HS-5 (cell line): Measurements from ENCODE around the gene SPAG16.
A peak's percentile ranks its signal among the peaks of the same experiment; 100 is the strongest.
"Not testable (repeated sequence)": the region's sequence is repeated elsewhere in the genome, so short reads cannot be mapped to it uniquely, and the experiment has no call there.

ENCODE experiments used
- DNase-seq: peaks from one replicate; pipeline ENCODE4 v3.0.0-alpha.2; 2012; ENCODE audit warnings: low read depth

SPAG16 gene

DNA sequence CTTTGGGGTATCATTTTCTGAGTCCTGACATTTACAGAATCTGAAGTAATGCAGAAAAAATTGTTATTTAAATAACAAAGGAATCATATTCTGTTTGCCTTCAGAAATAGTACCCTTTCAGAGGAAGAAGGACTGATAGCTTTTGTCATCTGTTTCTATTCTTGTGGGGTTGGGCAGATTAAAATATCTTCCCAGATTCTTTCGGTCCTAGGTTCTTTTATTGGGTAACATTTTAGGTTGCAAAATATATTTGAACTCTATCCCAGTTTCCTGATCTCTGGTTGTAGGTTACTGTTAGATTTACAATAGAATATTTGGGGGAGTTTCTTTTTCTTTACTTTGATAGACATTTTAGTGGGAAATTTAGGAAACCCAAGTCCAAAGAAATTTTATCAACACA is 550.5 kb downstream of the SPAG16 start:
- peak; percentile 48 for DNase-seq

DNA sequence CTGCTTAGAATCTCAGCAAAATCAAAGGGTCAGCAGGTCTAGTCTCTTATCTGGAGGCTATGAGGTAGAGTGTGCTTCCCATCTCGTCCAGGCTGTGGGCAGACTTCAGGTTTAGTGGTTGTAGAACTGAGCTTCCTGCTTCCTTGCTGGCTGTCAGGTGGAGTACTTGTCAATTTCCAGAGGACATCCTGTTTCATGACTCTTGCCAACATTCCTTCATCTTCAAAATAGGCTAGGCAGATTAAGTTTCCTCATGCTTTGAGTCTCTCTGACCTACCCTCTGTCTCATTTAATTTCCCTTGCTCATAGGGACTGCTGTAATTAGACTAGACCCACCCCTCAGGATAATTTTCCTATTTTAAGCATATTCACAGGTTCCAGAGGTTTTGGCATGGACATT is 562.6 kb downstream of the SPAG16 start:
- no peak for DNase-seq

DNA sequence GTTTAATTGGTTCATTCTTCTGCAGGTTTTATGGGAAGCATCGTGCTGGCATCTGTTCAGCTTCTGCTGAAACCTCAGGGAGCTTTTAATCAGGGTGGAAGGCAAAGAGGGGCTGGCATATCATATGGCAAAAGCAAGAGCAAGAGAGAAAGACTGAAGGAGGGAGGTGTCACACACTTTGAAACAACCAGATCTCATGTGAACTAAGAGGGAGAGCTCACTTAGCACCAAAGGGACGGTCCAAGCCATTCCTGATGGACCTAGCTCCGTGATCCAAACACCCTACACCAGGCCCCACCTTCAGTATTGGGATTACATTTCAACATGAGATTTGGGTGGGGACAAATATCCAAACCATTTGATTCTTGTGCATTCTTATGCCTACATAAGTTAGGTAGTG is 563.1 kb downstream of the SPAG16 start:
- no peak for DNase-seq

DNA sequence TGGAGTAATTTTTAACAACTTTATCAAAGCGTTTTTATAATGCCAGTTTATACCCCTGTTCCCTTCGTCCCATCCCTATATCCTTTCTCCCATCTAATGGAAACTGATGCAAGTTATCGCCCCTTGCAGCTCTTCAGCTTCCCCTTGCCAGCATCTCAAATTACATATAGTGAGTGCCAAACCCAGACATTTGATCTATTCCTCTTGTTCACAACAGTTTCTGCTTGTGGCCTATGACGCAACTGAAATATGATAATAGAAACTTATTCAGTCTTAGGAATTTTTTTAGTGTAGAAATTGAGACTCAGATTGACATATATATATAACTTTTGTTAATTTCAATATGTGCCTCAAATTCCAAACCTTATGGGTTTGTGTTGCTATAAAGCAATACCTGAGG is 564.4 kb downstream of the SPAG16 start:
- DNase-seq, result no peak

DNA sequence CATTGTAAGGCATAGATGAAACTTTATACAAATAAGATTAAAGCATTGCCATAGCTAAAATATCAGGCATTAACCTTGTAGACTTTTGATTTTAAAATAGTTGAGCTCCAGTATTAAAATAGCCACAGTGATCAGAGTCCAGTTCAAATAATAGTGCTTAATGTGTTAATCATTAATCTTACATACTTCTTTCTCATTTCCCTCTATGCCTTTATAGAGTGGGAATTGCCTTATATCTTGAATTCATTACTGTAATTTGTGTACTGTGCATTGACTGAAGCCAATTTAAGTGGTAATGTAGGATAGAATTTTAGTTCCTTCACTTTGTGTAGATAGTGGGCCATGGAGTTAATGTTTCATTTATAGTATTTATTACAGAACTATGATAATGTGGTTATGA is 577.4 kb downstream of the SPAG16 start:
- no peak for DNase-seq

DNA sequence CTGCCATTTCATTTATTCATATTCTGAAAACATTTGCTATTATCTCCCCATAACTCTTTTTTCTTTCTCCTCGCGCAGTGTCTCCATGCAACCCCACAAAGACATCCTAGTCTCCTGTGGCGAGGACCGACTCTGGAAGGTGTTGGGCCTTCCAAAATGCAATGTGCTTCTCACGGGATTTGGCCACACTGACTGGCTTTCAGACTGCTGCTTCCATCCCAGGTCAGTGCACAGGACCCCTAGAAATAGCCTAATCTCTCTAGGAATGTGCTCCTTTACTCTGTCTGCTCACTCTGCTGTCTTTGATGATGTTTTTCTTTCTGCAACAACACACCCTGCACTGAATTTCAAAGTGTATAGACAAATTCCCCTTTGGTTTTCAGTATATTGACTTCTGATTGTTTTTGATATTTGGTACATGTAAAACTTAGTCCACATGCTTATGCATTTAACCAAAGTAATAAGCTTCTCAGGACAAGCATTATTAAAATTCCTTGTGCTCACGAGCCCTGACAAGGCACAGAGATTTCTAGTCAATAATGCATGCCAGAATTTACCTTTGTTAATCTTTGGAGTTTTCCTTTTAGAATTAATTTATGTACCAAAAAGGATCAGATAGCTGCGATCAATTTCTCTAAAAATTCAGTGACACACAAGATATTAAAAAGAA is 578.3 kb downstream of the SPAG16 start:
- no peak for DNase-seq

DNA sequence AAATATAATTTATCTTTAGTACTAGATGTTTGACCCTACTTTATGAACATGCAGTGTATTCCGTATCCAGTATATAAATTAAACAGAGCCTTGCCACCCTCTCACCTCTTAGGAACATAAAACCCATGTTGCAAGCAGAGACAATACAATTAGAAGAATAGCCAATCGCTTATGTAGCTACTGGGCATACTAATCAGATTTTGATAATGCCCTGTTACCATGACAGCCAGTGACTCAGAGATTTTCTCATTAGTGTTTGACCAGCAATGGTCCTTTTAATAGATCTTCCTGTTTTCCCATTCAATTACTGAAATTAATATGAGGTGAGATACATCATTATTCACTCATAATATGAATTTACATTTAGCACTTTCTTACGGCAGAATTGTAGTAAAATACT is 579.3 kb downstream of the SPAG16 start:
- DNase-seq, result no peak

DNA sequence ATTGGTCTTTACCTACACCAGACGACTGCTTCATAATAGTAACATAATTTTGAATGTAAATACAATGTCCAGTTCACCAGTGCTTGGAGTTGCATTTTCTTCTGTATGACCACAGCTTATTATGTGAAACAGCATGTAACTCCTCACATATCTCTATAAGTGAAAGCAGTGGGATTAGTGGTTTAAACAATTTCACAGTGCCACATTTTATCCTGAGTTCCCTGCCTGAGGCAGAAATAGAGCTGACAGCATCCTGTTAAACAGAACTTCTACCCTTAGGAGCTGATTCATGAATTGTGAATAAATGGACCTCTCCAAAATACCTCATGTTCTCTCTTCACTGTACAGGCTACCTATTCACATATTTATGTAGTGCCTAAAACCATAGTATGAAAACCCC is 584.3 kb downstream of the SPAG16 start:
- DNase-seq, result no peak

DNA sequence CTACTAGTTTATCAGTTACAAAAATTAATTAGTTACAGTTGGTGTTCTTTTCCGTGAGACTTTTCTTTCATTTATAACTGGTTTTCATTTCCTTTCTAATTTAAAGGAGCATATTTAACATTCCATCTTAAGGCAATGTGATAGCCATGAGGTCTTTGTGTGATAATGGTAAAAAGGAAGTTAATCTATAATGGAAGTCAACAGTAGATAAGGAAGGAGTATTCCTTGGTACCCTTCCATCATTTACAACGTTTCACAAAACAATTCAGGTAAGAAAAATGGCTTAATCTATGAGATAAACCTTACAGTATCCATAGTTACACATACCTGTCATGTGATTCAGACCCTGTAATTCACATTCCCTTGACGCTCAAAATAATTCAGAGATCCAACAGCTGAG is 601.2 kb downstream of the SPAG16 start:
- no peak for DNase-seq

DNA sequence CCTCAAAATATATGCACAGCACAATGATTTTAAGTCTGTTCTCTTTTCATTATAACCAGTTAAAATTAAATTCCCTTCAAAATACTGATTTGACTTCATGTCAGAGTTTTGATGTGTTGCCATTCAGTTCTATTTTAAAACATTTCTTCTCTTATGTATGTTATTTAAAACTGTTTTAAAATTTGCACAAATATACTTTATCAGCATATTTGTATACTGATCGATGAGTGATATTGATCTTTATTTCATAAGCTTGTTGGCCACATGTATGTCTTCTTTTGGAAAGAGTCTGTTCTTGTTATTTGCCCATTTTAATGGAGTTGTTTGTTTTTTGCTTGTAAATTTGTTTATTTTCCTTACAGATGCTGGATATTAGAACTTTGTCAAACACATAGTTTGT is 630.2 kb downstream of the SPAG16 start:
- DNase-seq, result no peak

DNA sequence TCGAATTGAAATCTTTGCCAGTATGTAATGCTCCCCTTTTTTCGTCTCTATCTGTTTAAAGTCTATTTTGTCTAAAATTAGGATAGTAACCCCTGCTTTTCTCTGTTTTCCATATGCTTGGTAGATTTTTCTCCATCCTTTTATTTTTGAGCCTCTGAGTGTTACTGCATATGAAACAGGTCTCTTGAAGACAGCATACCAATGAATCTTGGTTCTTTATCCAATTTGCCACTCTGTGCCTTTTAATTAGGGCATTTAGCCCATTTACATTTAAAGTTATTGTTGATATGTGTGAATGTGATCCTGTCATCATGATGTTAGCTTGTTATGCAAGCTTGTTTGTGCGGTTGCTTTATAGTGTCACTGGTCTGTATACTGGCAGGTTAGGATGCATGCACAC is 635.8 kb downstream of the SPAG16 start:
- no peak for DNase-seq

DNA sequence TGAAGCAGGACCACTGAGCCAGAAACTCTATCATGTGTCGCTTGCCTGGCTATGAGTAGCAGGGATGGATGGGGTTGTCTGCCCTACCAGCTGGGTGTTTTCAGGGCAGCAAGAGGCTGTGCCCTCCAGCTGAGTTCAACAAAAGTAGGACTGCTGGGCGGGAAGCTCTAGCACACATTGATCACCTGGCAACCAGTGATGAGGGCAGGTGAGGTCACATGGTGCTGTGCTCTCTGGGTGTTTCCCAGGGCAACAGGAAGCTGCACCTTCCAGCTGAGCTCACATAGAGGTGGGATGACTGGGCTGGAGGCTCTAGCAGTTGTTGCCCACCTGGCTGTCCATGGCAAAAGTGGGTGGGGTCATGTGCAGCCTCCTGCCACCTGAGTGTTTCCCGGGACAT is 639.3 kb downstream of the SPAG16 start:
- DNase-seq, result no peak

DNA sequence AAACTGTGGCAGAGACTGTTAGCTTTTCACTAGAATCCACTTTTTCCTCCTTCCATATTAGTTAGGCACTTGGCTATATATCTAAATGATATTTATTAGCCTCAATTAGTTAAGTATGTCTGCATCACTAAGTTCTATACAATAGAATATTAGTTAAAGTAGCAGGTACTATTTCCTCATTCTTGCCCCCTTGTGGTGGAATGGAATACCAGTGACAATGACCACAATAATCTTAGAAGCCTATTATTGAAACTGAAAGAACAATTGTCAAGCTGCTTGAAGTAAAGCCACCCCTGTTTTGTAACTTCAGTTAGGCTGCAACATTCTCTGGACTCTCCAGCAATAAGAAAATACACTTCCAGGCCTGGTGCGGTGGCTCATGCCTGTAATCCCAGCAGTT is 650.3 kb downstream of the SPAG16 start:
- no peak for DNase-seq

DNA sequence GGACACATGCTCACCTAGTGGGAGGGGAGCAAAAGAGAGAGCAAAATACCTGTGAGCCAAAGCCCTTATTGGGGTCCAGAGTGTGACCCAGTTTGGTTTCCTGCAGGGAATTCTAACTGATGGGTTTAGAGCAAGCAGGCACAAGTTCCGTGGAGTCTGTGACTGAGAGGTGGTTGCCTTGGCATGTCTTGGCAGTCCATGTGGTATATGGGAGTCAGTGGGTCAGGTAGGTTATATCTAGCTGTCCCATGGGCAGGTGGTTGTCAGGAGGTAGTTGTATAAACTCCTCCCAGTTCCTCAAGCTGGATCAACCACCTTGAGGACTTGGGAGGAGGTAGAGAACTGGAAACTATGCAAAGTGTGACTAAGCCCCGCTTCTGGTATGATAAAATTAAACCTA is 673.8 kb downstream of the SPAG16 start:
- no peak for DNase-seq

DNA sequence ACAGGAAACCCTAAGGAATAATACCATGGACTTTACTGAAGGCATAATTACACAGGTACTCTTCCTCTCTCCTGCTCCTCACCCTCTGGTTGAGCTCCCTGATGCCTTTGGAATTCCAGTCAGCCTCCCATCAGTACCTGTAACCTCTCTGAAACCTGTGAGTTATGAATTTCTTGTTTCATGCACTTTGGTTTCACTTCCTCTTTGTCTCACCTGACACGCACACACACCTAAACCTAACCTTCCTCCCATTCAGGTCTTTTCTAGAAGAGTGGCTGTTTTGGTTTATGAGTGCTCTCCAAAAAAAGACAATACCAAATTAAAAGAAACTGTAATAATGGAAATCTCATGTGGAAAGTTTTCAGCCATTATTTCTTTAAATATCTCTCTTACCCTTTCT is 675.3 kb downstream of the SPAG16 start:
- DNase-seq, result no peak

DNA sequence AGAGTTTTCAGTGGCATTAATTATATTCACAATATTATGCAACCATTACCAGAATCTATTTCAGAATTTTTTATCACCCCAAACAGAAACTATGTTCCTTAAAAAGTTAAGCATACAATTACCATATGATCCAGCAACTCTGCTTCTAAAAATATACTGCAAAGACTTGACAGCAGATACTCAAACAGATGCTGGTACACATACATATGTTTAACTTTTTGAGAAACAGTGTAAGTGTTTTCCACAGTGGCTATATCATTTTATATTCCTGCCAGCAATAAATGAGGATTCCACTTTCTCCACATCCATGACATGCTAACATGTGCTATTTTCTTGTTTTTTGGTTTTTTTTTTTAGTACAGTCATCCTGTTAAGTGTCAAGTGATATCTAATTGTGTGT is 687.3 kb downstream of the SPAG16 start:
- DNase-seq, result no peak

DNA sequence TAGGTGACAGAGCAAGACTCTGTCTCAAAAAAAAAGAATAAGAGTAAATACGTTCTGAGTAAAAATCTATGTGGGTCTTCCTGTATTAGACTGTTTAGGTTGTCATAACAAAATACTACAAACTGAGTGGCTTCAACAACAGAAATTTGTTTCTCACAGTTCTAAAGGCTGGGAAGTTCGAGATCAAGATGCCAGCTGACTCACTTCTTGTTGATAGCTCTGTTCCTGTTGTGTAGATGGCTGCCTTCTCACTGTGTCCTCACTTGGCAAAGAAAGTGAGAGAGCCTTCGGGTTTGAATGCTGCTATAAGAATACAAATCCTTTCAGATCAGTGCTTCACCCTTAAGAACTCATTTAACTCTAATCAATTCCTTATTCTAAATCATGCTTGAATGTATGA is 696.6 kb downstream of the SPAG16 start:
- no peak for DNase-seq

DNA sequence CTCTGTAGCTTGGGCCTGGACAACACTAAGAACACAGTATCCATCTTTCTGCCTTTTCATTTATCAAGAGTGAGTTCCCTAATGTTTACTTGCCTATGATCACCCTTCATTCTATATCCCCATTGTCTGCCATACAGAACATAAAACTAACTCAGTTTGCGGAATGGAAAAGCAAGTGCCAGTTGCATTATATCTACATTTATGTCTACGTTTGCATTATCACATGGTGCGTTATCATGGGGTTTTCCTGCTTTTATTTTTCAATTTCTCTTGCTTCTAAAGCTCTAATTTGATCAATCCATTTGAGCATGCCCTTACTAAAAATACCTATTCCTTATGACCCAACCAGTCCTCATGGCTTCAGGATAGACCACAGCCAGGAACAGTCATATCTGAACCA is 704.9 kb downstream of the SPAG16 start:
- DNase-seq, result no peak

DNA sequence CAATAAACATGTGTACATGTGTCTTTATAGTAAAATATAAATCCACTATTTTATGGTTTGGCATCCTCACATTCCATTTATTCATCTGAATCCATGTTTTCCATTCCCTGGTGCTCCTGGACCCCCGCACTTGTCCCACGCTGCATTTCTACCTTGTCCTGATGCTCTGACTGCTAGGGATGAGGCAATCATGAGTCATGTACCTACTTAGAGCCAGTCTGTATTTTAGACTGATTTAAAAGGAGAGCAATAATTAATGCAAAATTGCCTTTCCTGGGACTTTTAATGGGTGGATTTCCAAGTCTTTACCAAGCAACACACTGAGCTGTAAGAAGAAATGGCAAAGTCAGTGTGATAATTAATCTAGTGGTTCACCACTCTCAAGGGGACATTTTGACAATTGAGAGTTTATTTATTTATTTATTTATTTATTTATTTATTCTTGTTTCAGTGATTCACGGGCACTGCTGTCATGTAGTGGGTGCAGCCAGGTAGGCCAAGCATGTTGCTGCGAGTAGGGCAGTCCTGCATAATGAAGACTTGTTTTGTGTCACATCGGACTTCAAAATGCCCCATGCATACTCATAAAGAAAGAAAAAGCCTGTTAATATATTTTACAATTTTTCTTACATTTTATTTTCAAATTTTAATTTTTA is 707.3 kb downstream of the SPAG16 start:
- DNase-seq, result no peak

DNA sequence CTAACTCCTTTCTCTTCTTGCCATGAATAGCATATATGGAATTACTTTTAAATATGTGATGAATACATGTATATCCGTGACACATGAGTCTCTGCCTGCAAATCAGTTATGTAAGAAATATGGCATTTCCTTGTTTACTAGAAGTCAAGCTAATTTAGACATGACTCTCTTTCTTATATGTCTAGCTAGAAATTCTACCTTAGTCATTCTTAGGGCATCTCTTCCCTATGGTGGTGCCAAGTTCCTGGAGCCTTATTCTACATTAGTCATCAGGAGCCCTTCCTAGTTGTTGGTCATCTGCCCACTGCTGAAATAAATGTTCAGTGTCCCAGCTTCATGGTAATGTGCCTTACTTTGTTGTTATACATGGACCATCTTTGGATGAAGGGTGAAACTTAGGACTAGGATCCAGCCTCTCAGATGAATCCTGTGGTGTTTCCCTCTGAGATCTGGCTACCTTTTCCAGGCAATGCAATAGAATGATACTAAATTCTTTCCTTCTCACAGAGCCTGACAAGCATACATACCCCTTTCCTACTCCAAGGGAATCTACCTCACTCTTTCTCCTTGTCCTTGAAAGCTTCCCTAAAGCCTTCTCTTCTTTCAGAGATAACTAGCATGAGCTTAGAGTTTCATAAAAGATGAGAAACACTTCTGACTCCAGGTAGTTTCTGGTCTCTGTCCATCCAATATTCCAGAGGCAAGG is 711.3 kb downstream of the SPAG16 start:
- DNase-seq, result peak; percentile 96

DNA sequence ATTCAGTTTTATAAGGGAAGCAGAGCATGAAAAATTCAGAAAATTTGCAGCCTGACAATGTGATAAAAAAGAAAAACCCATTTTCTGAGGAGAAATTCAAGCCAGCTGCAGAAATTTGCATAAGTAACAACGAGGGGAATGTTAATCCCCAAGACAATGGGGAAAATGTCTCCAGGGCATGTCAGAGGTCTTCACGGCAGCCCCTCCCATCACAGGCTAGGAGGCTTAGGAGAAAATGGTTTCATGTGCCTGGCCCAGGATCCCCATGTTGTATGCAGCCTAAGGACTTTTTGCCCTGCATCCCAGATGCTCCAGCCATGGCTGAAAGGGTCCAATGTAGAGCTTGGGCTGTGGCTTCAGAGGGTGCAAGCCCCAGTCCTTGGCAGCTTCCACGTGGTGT is 714.7 kb downstream of the SPAG16 start:
- DNase-seq, result not testable (repeated sequence)

DNA sequence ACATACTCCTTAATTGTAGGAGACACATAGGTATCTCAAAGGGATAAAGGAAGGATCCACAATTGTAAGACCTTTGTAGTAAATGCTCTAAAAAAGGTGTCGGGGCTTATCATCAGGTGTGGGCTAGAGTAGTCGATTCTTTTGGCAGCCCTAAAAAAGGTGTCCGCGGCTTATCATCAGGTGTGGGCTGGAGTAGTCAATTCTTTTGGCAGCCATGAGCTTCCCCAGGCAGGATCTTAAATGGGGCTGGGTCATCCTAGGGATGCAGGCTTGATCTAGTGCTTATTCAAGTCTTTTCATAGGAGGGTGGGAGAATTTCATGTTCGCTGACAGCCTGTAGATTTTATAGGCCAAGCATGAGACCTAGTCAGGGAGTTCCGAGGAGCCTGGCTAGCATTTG is 720.2 kb downstream of the SPAG16 start:
- DNase-seq, result no peak

DNA sequence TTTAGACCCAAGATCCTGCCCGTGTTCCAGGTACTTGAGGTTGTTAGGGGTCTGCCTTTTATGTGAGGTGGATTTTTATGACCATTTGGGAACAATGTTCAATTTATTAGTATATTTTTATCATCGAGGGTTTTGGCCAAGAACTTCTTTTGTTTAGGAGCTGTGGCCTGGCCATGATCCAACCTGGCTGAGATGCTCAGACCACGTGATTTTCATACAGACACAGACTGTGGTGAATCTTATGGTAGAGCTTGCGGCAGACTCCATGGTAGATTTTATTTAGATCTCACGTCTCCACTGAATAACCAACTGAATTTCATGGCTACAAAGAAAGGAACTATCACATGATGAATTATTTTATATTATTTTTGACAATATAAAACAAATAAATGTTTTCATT is 721.1 kb downstream of the SPAG16 start:
- DNase-seq, result no peak

DNA sequence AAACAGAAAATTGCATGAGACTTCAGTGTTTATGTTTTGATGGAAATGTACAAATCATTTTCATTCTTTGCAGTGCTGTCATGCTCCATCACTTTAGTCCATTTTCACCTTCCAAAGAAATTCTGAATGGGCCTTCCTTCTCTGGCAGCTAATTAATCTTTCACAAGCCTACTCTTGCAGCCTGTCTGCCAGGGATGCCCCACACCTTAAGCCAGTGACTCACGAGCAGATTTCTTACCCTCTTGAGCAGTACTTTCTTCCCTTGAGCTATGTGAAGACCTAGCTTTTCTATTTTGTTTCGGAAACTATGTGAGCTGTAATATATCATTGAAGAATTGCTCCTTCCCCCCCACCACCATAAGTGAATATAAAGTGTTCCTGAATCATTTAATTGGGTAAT is 722.3 kb downstream of the SPAG16 start:
- DNase-seq, result no peak
